Suppressor macrophage treated with lipopolysaccharide for 1 hour (primary cell): ENCODE data around the gene SCAF4.

Experiments
- DNase-seq, 3 donors: peaks; one replicate each; pipeline ENCODE4 v3.0.0-alpha.2; 2020 to 2022

SCAF4 gene

GRCh38 chr21:31735511-31735992 lies 3.6 kb upstream of the SCAF4 start:
- DNase-seq = no peak

- no peak for DNase-seq
These were observed 1.7 kb upstream of the SCAF4 start for GRCh38 chr21:31733551-31734149.

DNA sequence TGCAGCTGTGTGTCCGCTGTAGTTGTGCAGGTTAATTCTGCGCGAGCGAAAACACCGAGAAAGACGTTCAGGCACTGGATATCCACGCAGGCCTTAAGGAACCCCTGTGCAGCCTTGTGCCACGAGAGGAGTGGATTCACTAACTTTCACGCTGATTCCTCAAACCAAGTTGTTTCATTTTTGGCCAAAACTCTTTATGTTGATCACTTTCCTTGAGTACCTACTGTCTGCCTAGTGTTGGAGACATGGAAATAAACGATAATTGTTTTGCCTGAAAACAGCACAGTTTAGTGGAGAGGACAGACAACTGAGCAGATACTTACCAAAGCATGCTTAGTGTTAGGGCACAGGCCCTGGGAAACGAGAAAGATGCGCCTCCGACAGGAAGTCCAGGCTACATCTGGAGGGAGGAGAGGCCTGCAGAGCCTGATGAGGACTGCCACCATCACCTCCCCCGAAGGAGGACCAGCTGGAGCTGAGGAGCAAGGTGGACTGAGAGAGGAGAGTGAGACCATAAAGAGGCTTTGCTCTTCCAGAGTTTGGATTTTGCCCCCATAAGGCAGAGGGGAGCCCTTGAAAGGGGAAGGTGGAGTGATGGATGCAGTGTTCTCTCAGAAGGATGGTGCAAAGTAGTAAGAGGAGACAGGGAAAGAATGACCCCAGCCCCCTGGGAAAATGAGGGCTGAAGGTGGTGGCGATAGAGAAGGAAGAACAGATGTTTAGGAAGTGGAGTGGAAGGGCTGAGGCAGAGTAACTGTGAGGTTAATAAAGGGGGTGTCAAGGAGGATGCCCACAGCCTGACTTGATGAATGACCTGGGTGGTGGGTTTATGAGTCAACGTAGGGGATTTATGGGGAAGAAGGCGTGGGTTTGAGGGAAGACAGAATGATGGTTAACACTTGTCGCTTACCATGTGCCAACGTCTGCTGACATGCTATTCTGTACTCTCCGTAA lies 956 bp upstream of the SCAF4 start:
- DNase-seq = peak; percentile 55 to 79 (median 64)

DNA sequence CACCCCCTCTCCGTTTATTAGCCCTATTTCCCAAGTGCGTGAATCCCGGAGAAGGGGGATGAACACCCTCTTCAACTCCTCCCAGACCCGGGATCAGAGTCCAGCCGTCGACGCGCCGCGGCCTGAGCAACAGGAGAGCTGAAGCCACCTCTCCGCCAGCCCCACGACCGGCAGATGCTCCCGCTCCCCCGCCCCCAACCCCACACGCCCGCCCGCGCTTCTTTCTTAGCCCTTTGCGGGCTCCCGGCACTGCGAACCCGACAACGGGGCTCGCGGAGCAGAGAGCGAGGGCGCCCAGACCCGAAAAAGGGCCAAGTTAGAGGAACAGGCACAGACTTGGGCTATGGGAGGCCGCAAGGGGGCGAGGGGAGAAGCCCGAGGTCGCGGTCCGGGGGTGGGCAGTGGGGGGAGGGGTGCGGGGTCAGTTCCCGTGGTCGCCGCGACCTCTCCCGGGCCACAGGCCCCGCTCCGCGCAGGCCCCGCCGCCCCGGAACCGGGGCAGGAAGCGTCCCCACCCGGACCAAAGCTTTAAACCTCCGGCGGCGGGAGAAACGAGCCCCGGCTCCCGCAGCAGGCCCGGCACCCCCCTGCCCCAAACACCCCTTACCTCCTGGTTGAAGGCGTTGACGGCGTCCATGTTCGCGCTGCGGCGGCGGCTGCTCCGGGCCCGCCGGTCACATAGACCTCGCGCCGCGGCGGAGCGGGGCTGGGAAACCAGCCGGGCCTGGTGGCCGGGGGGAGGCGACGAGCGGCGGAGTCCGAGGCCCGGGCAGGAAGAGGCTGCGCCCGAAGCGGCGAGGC lies 662 bp downstream of the SCAF4 start:
- peak; percentile 79 to 81 (median 80) for DNase-seq

DNA sequence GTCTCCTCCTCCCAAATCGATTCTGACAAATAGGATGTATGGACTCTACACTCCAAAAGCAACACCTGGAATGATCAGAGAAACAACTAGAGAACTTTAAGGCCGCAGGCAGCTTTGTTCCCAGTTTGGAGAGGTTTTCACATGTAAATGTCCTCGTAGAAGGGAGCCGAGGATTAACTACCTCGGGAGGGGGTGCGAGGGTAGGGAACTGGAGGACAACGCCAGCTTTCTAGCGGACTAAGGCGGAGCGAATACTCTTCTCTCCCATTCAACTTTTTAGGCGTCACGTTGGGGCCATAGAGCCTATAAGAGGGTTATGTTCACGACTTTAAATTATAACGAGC lies 1.2 kb downstream of the SCAF4 start:
- DNase-seq = no peak

GRCh38 chr21:31729622-31730343 lies 2.1 kb downstream of the SCAF4 start:
- DNase-seq = no peak

DNA sequence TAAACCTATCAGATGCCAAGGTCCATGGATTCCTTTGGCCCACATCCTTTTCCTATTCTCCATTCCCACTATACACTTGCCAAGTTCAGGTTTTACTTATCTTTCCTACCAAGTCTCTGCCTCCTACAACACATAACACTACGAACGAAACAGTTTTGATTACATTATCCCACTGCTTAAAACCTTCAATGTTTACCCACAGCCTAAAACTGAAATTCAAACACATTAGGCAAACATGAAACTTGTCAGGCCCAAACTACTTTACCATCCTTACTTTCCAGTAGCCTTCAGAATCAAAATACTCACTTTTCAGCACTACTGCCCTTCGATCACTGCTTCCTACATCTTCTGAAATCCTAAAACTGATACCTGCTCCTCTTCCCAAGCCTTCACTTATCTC lies 3.0 kb downstream of the SCAF4 start:
- no peak for DNase-seq

DNA sequence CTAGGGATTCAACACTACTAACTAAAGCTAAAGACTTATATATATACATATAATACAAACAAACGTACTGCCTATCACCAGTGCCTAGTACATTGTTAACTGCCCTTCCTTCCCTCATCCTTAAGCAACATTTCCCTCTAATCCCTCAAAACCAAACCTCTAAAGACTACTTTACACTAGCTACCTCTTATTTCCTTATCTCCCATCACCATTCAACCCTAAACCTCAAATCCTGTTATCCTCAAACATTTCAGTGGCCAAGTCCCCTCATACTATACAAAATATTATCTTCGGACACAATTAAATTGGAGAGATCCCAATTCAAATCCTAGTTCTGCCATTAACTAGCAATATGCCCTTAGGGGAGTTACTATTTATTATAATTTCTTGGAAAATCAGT lies 3.7 kb downstream of the SCAF4 start:
- DNase-seq = no peak

- peak in 2 of 3 donors; percentile 7 to 35 for DNase-seq
These were observed 4.7 kb downstream of the SCAF4 start for GRCh38 chr21:31727181-31727580.

DNA sequence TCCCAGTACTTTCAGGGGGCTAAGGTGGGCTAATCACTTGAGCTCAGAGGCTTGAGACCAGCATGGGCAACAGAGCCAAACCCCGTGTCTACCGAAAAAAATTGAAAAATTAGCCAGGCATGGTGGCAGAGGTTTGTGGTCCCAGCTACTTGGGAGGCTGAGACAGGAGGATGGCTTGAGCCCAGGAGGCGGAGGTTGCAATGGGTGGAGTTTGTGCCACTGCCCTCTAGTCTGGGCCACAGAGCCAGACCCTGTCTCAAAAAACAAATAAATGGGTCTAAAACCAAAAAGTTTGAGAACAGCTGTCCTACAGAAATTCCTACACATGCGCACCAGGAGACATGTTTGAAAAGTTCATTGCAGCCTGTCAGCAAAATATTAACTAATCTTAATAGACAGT lies 5.5 kb downstream of the SCAF4 start:
- no peak for DNase-seq

GRCh38 chr21:31725202-31725839 lies 6.6 kb downstream of the SCAF4 start:
- DNase-seq = no peak

- no peak for DNase-seq
These were observed 7.4 kb downstream of the SCAF4 start for GRCh38 chr21:31724552-31724951.

GRCh38 chr21:31721381-31721780 lies 10.5 kb downstream of the SCAF4 start:
- DNase-seq = no peak

- no peak for DNase-seq
These were observed 11.2 kb downstream of the SCAF4 start for GRCh38 chr21:31720739-31721138.

DNA sequence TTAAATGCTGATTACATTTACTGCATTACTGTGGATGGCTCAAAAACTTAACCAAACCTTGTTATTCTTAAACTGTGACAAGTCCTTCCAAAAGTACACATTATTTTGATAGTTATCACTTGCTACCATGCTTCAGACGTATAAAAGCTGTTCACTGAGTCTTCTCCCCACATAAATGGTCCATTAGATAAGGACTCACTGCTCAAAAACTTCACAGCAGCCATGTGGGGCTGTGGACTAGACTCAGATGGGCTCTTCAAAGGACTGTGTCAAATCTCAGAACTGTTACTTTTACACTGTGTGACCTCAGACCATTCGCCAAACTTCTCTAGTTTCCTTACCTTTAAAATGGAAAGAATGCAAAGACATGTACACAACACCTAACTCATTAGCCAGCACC lies 11.6 kb downstream of the SCAF4 start:
- DNase-seq = no peak

DNA sequence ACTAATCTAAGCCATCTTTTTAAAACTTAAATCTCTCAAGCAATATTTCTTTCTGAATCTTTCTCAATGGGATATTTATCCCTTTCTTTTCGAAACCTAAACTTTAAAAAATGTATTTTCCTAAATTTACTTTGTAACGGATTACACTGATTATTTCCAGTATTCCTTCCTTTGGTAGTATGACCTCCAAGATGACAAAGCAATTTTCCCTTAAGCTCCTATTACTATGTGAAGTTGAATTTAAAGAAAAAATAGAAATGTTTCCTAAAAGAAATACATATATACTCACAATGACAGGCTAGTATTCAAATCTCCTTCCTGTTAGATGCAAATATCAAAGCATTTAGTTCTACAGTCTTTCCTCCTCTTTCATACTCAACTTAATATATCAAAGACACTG lies 15.8 kb downstream of the SCAF4 start:
- DNase-seq = no peak

GRCh38 chr21:31714741-31715365 lies 17.1 kb downstream of the SCAF4 start:
- no peak for DNase-seq

DNA sequence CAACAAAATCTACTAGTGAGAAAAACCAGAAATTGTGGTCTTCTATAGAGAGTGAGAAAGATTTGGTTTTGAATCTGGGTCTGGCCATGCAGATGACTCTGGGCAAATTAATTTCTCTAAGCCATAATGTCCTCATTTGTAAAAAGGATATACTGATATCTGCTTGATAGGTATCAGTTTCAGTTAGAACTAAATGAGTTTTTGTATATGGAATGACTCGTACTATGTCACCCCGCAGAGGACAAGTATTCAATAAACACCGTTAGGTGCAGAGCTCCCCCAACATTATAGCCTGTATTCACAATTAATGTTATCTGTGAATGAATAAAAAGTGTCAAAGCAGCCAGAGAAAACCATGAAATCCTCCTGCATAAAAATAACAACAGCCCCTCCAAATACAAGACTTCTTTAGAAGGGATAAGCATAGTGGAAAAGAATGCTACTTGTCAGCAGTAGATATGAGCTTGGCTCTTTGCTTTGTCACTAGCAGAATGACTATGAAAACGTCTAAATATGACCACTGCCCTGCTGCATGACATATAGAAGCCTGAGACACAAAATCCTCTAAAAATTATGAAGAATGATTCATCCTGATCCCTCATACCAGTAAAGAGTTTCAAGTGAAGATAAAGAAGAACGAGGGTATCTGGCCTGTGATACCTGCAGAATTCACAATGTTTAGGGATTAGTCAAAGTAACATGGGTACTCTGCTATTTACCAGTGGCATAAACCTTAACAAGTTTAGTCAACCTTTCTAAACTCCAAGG lies 17.8 kb downstream of the SCAF4 start:
- peak in 1 of 3 donors; percentile 30 for DNase-seq

DNA sequence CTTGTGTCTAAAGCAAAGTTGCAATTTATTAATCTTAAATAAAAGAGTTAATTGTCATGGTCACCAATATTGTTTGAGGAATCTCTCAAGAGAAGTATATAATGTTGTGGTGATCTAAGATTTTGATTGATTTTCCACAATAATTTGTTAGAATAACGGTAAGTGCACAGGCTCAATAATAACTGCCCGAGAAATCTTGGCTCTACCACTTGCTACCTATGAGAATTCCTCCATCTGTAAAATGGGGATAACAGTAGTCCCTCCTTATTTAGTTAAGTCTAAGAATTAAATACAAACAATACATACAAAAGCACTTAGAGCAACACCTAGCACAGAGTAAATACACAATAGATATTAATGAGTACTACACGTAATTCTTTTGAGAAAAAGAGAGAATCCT lies 18.8 kb downstream of the SCAF4 start:
- no peak for DNase-seq

DNA sequence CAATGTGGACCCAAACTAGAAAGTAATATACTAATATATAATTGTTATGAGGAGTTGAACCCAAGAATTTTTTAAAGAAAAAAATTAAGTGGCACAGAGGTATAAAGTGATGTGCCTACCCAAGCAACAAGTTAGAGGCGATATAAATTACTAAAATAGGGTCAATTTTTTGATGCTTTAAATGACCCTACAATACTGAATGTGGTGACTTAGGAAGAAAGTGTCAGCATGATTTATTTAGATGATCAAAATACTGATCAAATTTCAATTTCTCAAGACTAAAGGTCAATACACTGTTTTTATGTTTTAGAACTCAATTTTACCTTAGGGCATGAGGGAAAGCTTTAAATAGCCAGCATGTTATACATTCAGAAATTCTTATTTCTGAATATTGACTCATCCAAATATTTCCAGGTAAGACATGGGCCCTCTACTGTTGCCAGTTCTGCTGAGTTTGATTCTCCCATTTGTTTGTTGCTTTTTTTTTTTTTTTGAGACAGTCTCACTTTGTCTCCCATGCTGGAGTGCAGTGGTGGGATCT lies 20.1 kb downstream of the SCAF4 start:
- DNase-seq = no peak

DNA sequence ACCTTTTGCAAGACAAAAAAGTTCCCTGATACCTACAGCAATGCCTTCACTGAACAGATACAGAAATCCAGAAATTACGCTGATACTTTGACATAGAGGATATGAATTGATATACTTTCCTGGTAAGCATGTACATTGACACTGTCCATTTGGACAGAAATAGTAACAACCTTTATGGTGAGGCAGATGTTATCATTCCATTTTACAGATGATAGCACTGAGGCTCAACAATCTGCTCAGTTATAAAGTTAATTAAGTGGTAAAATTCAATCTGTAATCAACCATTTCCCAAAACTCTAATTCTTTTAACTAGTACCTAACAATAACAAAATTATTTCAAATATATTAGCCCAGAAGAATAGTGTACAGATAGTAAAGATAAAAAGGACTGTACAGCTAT lies 20.6 kb downstream of the SCAF4 start:
- no peak for DNase-seq
